Activated naive CD4-positive, alpha-beta T cell treated with anti-CD3 and anti-CD28 coated beads, Interleukin-2, amount 10 ng/mL, durations not matched to agents 7 days and 5 days (primary cell): Measurements from ENCODE around the gene EEIG1.

Experiments used
- CTCF ChIA-PET: fragments of 350-600 bp; sonication (Branson Sonifier 250); formaldehyde crosslinking; loops from one replicate; lab custom pipeline; 2021; ENCODE audit warnings: antibody characterized with exemption; lab: Charles Lee
- DNase-seq: peaks from one replicate; pipeline ENCODE4 v3.0.0-alpha.2; 2020
- H3K27ac Mint-ChIP-seq: one replicate; pipeline ENCODE4 v1.8.0; 2021; ENCODE audit warnings: mild to moderate bottlenecking, moderate library complexity, mixed read lengths
- H3K27me3 Mint-ChIP-seq: one replicate; pipeline ENCODE4 v1.8.0; 2021; ENCODE audit warnings: mild to moderate bottlenecking, mixed read lengths
- H3K36me3 Mint-ChIP-seq: one replicate; pipeline ENCODE4 v1.8.0; 2021; ENCODE audit warnings: mixed read lengths
- H3K4me1 Mint-ChIP-seq: one replicate; pipeline ENCODE4 v1.8.0; 2021; ENCODE audit warnings: mixed read lengths
- H3K4me3 Mint-ChIP-seq: one replicate; pipeline ENCODE4 v1.8.0; 2021; ENCODE audit warnings: mild to moderate bottlenecking, moderate library complexity, mixed read lengths
- H3K9me3 Mint-ChIP-seq: one replicate; pipeline ENCODE4 v1.8.0; 2021; ENCODE audit warnings: mixed read lengths

The EEIG1 gene

DNA sequence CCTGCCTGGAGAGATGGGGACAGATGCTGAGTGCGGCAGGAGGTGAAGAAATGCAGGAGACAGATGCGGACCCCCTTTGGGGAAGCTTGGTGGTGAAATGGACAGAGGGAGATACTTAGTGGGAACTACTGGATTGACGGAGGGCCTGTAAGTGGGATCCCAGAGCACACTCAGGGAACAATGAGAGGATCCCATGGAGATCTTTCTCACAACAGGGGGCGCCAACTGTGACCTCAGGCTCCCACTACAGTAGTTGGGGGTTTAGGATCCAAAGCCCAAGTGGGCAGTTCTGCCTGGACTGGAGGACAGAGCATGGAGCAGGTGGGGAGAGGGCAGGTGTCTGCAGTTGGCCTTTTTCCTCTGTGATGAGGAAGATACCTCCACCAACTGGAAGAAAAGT lies 46.5 kb downstream of the EEIG1 start:
- peaks cover 34% of the 10 kb centered on the region for H3K27me3 Mint-ChIP-seq
- CTCF ChIA-PET = interaction anchor here (0.9 kb wide), 1 partner anchor 99 kb away, joined by 3 read pairs; no protein-coding TSS in a partner anchor
- peaks cover 66% of the 10 kb centered on the region for H3K4me1 Mint-ChIP-seq
- H3K36me3 Mint-ChIP-seq = peaks cover 32% of the 10 kb centered on the region
- DNase-seq = no peak
- H3K27ac Mint-ChIP-seq = peak overlapping the region; percentile 50
- no peak overlapping the region for H3K4me3 Mint-ChIP-seq
- no peaks in the 10 kb centered on the region for H3K9me3 Mint-ChIP-seq

- Mint-ChIP-seq H3K4me1 (peaks cover 59% of the 10 kb centered on the region), H3K9me3 (no peaks in the 10 kb centered on the region), H3K36me3 (peaks cover 16% of the 10 kb centered on the region), H3K27ac (peak overlapping the region; percentile 50), H3K27me3 (peaks cover 54% of the 10 kb centered on the region), H3K4me3 (peak overlapping the region; percentile 57)
- peak; percentile 58 for DNase-seq
- CTCF ChIA-PET = interaction anchor here (0.6 to 2.3 kb wide), 4 partner anchors 11 to 242 kb away, joined by 4 to 13 read pairs (median 8); no protein-coding TSS in a partner anchor
Measured at GRCh38 chr9:127931092-127931881, 49.5 kb downstream of the EEIG1 start.
